A549 (cell line): Measurements from ENCODE around the gene WASF2. TPM values are rescaled to one million over a fixed set of nuclear protein-coding genes. Genes with fewer than 3 reads are reported as not detected.

Experiments used
- ATAC-seq, 2 experiments: fragments of 200-7000 bp in 1 of 2; fragments of >200 bp in 1 of 2; cut with Nextera tagmentation in 1 of 2; cut with Tn5 transposase in 1 of 2; 3 replicates each; pipeline versions ENCODE4 v1.8.0 to v1.9.1; 2018 to 2020; ENCODE audit warnings: mild to moderate bottlenecking in 1 of 2, moderate library complexity in 1 of 2
- CTCF ChIA-PET: fragments of 300-600 bp; sonication (Branson Sonifier 250); formaldehyde crosslinking; extraction: SDS; loops from one replicate; lab custom pipeline; 2021; ENCODE audit warnings: antibody characterized with exemption, inconsistent platforms; lab: Yijun Ruan, JAX
- POLR2A ChIA-PET: fragments of 350-600 bp; formaldehyde crosslinking; extraction: SDS; loops from one replicate; lab custom pipeline; 2021; ENCODE audit warnings: antibody characterized with exemption, inconsistent platforms; lab: Yijun Ruan, JAX
- DNase-seq, 2 experiments: peaks; one replicate each; pipeline versions ENCODE4 v3.0.0 to v3.0.0-alpha.2; 2011 to 2016; ENCODE audit warnings: low read depth in 1 of 2, low spot score in 1 of 2
- FAIRE-seq: peaks from 2 replicates; lab custom pipeline; 2011; peaks lifted over from hg19 to GRCh38; lab: Jason Lieb, UNC
- H3K27ac ChIP-seq, 2 experiments: fragments of >200 bp; sonication (Bioruptor Twin); formaldehyde crosslinking; 3 replicates each; pipeline ENCODE4 v1.5.1; 2016 to 2017
- H3K4me1 ChIP-seq: fragments of >200 bp; sonication (Bioruptor Twin); formaldehyde crosslinking; 3 replicates; pipeline ENCODE4 v1.6.1; 2016
- H3K4me2 ChIP-seq: fragments of >200 bp; sonication (Bioruptor Twin); formaldehyde crosslinking; 3 replicates; pipeline ENCODE4 v1.6.1; 2016
- H3K4me3 ChIP-seq: fragments of >200 bp; sonication (Bioruptor Twin); formaldehyde crosslinking; 3 replicates; pipeline ENCODE4 v1.5.1; 2016
- H3K9me3 ChIP-seq: fragments of >200 bp; sonication (Bioruptor Twin); formaldehyde crosslinking; 3 replicates; pipeline ENCODE4 v1.6.1; 2016
- BCL3 ChIP-seq: fragments of >200 bp; sonication (Bioruptor Twin); formaldehyde crosslinking; IDR thresholded peaks from 3 replicates; pipeline ENCODE4 v1.6.1; 2016
- BHLHE40 ChIP-seq: IDR thresholded peaks from 2 replicates; pipeline ENCODE4 v1.6.1; 2012; ENCODE audit warnings: low read depth, low read length, inconsistent platforms
- CBX2 ChIP-seq: fragments of 200-600 bp; sonication (generic); IDR thresholded peaks from 2 replicates; pipeline ENCODE4 v1.6.1; 2016; ENCODE audit warnings: low read depth, mild to moderate bottlenecking, borderline replicate concordance
- CEBPB ChIP-seq, 2 experiments: fragments of >200 bp in 1 of 2; sonication (Bioruptor Twin) in 1 of 2; formaldehyde crosslinking in 1 of 2; IDR thresholded peaks; 2 replicates each; pipeline ENCODE4 v1.6.1; 2012 to 2016
- E2F6 ChIP-seq: IDR thresholded peaks from 2 replicates; pipeline ENCODE4 v1.6.1; 2012; ENCODE audit warnings: low read depth, borderline replicate concordance
- HOXB13 ChIP-seq: fragments of 250-450 bp; sonication (Bioruptor Pico); IDR thresholded peaks from 2 replicates; pipeline ENCODE4 v1.5.0; 2020; ENCODE audit warnings: low read depth, mild to moderate bottlenecking, moderate library complexity
- HOXB5 ChIP-seq: fragments of 250-450 bp; sonication (Bioruptor Pico); IDR thresholded peaks from 2 replicates; pipeline ENCODE4 v1.5.0; 2020; ENCODE audit warnings: mild to moderate bottlenecking, moderate library complexity
- MAZ ChIP-seq: fragments of 150-350 bp; IDR thresholded peaks from 2 replicates; pipeline ENCODE4 v1.6.1; 2014; ENCODE audit warnings: antibody characterized with exemption, low read depth, low read length, borderline replicate concordance
- NFE2L2 ChIP-seq: fragments of 150-350 bp; conservative IDR thresholded peaks from 2 replicates; pipeline ENCODE4 v1.6.1; 2014; ENCODE audit warnings: low read length
- NPAS2 ChIP-seq: fragments of 250-450 bp; sonication (Bioruptor Pico); IDR thresholded peaks from 2 replicates; pipeline ENCODE4 v1.8.0; 2022; ENCODE audit warnings: mild to moderate bottlenecking, moderate library complexity, borderline replicate concordance
- RAD21 ChIP-seq, 2 experiments: fragments of >200 bp in 1 of 2; sonication (Bioruptor Twin) in 1 of 2; formaldehyde crosslinking in 1 of 2; IDR thresholded peaks in 1 of 2; conservative IDR thresholded peaks in 1 of 2; 2 replicates in 1 of 2; 3 replicates in 1 of 2; pipeline ENCODE4 v1.6.1; 2012 to 2018; ENCODE audit warnings: inconsistent platforms in 1 of 2
- SMC3 ChIP-seq: fragments of >200 bp; sonication (Bioruptor Twin); formaldehyde crosslinking; IDR thresholded peaks from 3 replicates; pipeline ENCODE4 v1.6.1; 2018; ENCODE audit warnings: inconsistent platforms
- WGBS: methylation state at CpG from one replicate; pipeline ENCODE4 v1.1.6; 2017; ENCODE audit errors: missing lambda C conversion rate; 5-methylcytosine and 5-hydroxymethylcytosine counted together
- polyA plus RNA-seq, 4 experiments: library from polyadenylated mRNA; depleted of rRNA in 3 of 4; stranded (reverse); fragments of >200 nt; fragmentation: RNase III in 1 of 4; extraction: RNeasy Plus Mini Kit Qiagen cat#74134 plus additional on column Dnase treatment in 1 of 4; gene quantifications; 2 replicates in 3 of 4; 3 replicates in 1 of 4; pipeline ENCODE4 v1.2.3, GENCODE V29; 2011 to 2017
- TF ChIP-seq, protein P1 (sequence below): fragments of >200 bp; sonication (Bioruptor Twin); formaldehyde crosslinking; IDR thresholded peaks from 3 replicates; pipeline ENCODE4 v1.5.1; 2016
- TF ChIP-seq, protein P2 (sequence below): fragments of 200-600 bp; sonication (generic); IDR thresholded peaks from 2 replicates; pipeline ENCODE4 v1.6.1; 2016; ENCODE audit warnings: antibody characterized with exemption, mild to moderate bottlenecking, moderate library complexity

The WASF2 gene
- polyA plus RNA-seq, 2 of the 4 experiments (the other 2 are of a cell fraction) = 22.7 to 44.9 TPM

DNA sequence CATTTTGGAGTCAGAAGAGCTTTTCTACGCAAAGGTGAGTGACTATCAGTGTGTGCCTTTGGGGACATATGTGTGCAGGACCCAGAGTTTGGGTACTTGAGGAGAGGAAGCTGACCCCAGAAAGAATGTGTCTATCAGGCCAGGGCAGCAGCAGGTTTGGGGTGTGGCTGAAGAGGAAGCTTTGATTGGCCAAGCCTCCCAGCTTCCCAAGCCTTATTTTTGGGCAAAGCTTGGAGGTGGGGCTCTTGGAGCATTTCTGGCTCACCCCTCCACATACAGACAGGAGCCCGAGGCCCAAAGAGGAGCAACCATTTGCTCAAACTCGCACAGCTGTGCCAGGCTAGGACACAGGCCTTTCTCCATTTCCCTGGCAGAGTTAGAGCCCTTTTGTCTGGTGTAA lies 92.9 kb downstream of the WASF2 start (continued):
- TF ChIP-seq MAZ = no peak

DNA sequence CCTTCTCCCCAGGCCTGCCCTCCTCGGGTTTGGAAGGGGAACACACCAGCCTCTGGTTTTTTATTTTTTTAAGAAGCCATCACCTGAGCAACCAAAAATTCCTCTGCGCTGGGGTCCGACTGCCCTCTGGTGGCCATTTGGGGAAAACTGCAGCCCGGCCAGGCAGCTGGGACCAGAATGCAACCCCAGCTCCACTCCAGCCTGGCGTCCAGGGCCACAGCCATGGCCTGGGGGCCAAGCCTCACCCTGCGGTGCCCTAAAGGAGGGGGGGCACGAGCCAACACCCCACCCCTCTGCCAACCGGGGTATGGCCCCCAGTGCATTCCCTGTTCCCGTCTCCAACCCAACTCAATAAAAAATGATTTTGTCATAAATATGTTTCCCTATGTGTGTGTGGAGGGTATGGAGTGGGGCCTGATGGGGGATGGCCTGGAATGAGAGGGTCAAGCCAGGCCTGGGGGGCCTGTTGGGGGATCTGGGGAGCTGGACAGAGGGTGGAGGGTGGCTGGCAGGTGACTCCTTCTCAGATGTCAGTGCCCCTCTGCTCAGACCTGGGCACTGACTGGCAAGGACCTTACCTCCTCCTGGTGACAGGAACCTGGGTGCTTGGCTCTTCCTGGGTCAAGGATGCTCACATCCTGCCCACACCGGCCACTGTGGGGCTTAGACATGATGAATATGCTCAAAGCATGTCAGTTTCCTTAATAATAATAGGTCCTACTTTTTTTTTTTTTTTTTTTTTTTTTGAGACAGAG lies 94.3 kb downstream of the WASF2 start:
- Histone ChIP-seq H3K9me3 (no peaks in the 10 kb centered on the region), H3K4me3 (no peak overlapping the region), H3K4me2 (no peak overlapping the region), H3K27ac (peak overlapping the region in 1 of 2 experiments; percentile 52; a peak in 2 of 6 replicates), H3K4me1 (peaks cover 27% of the 10 kb centered on the region)
- TF ChIP-seq, protein P1, sequence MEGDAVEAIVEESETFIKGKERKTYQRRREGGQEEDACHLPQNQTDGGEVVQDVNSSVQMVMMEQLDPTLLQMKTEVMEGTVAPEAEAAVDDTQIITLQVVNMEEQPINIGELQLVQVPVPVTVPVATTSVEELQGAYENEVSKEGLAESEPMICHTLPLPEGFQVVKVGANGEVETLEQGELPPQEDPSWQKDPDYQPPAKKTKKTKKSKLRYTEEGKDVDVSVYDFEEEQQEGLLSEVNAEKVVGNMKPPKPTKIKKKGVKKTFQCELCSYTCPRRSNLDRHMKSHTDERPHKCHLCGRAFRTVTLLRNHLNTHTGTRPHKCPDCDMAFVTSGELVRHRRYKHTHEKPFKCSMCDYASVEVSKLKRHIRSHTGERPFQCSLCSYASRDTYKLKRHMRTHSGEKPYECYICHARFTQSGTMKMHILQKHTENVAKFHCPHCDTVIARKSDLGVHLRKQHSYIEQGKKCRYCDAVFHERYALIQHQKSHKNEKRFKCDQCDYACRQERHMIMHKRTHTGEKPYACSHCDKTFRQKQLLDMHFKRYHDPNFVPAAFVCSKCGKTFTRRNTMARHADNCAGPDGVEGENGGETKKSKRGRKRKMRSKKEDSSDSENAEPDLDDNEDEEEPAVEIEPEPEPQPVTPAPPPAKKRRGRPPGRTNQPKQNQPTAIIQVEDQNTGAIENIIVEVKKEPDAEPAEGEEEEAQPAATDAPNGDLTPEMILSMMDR = peak; percentile 77
- TF ChIP-seq E2F6 = no peak
- TF ChIP-seq SMC3 = peak; percentile 71
- TF ChIP-seq RAD21 (conservative IDR thresholded peaks at IDR 0.05 in 1 of 2, IDR thresholded peaks at IDR 0.05 in 1 of 2) = peak; percentile 76 to 77
- CTCF ChIA-PET = interaction anchor here (0.6 to 9.6 kb wide), 30 partner anchors 10 to 448 kb away, joined by 3 to 158 read pairs (median 5); partner anchors contain the start of gene MAP3K6
- POLR2A ChIA-PET = interaction anchor here (1.8 kb wide), 1 partner anchor 30 kb away, joined by 13 read pairs; the partner anchor contains the start of gene MAP3K6
- ATAC-seq (peak; percentile 44 to 63; a peak in 4 of 6 replicates), FAIRE-seq (no peak), DNase-seq (peak; percentile 55)
- WGBS = under 1% methylated on average over 9 of the region's 10 CpGs

GRCh38 chr1:27394925-27395324 lies 95.0 kb downstream of the WASF2 start:
- 91% methylated on average over 1 of the region's 1 CpG for WGBS
- ATAC-seq (no peak), DNase-seq (no peak), FAIRE-seq (no peak)
- ChIA-PET CTCF (interaction anchor here (0.7 to 9.6 kb wide), 28 partner anchors 11 to 349 kb away, joined by 3 to 158 read pairs (median 4); partner anchors contain the start of gene MAP3K6), POLR2A (interaction anchor here (1.8 kb wide), 1 partner anchor 29 kb away, joined by 13 read pairs; the partner anchor contains the start of gene MAP3K6)
- Histone ChIP-seq H3K9me3 (no peaks in the 10 kb centered on the region), H3K27ac (no peak overlapping the region), H3K4me3 (no peak overlapping the region), H3K4me1 (peaks cover 27% of the 10 kb centered on the region), H3K4me2 (no peak overlapping the region)
- TF ChIP-seq RAD21 (conservative IDR thresholded peaks at IDR 0.05 in 1 of 2, IDR thresholded peaks at IDR 0.05 in 1 of 2) = no peak
- TF ChIP-seq BCL3 = no peak

GRCh38 chr1:27394282-27394658 lies 95.7 kb downstream of the WASF2 start:
- H3K4me3 ChIP-seq = no peak overlapping the region
- WGBS = 98% methylated on average over 8 of the region's 9 CpGs
- no peak overlapping the region for H3K27ac ChIP-seq
- TF ChIP-seq HOXB13 (CRISPR knock-in tag) = no peak
- no peak for TF ChIP-seq NFE2L2
- TF ChIP-seq, protein P2, sequence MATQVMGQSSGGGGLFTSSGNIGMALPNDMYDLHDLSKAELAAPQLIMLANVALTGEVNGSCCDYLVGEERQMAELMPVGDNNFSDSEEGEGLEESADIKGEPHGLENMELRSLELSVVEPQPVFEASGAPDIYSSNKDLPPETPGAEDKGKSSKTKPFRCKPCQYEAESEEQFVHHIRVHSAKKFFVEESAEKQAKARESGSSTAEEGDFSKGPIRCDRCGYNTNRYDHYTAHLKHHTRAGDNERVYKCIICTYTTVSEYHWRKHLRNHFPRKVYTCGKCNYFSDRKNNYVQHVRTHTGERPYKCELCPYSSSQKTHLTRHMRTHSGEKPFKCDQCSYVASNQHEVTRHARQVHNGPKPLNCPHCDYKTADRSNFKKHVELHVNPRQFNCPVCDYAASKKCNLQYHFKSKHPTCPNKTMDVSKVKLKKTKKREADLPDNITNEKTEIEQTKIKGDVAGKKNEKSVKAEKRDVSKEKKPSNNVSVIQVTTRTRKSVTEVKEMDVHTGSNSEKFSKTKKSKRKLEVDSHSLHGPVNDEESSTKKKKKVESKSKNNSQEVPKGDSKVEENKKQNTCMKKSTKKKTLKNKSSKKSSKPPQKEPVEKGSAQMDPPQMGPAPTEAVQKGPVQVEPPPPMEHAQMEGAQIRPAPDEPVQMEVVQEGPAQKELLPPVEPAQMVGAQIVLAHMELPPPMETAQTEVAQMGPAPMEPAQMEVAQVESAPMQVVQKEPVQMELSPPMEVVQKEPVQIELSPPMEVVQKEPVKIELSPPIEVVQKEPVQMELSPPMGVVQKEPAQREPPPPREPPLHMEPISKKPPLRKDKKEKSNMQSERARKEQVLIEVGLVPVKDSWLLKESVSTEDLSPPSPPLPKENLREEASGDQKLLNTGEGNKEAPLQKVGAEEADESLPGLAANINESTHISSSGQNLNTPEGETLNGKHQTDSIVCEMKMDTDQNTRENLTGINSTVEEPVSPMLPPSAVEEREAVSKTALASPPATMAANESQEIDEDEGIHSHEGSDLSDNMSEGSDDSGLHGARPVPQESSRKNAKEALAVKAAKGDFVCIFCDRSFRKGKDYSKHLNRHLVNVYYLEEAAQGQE = no peak
- no peak for TF ChIP-seq BHLHE40
- no peak for TF ChIP-seq CEBPB (IDR thresholded peaks at IDR 0.05)
- no peak for TF ChIP-seq NPAS2 (CRISPR knock-in tag)
- no peak for TF ChIP-seq HOXB5 (CRISPR knock-in tag)
- no peak for TF ChIP-seq CBX2
- no peak for DNase-seq
- no peaks in the 10 kb centered on the region for H3K9me3 ChIP-seq
- POLR2A ChIA-PET = interaction anchor here (1.8 kb wide), 1 partner anchor 28 kb away, joined by 13 read pairs; the partner anchor contains the start of gene MAP3K6
- no peak for ATAC-seq
- peaks cover 27% of the 10 kb centered on the region for H3K4me1 ChIP-seq
- no peak for FAIRE-seq
- CTCF ChIA-PET = interaction anchor here (0.7 to 9.6 kb wide), 19 partner anchors 12 to 350 kb away, joined by 3 to 158 read pairs (median 4); partner anchors contain the start of gene MAP3K6
- H3K4me2 ChIP-seq = no peak overlapping the region
